ENCODE data around the gene SSH2. TPM values are rescaled to one million over a fixed set of nuclear protein-coding genes. Genes with fewer than 3 reads are reported as not detected.

Gene SSH2
- total RNA-seq, 5 donors from 2014 or later (not counting 1 experiment from before 2014, with no cell fraction given) = 76.2 to 115 (median 82.7) TPM

DNA sequence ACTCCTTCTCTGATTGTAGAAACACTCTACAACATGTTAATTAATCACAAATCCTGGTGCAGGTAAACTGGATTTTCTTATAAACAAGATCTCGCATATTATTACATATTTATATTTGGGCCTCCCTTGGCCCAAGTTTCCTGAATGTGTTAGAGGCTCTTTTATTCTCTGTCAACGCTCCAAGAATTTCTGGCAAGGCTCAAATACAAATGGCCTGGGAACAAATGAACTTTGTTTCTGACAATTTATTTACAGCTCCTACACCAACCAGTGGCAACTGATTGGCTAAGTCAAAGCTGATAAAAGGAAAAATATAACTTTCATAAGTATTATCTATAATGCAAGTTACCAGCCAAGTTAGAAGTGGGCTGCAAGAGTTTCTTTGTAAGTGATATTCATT is 242.4 kb downstream of the SSH2 start:
- H3K4me3 Mint-ChIP-seq = no peak overlapping the region
- H3K4me1 ChIP-seq (ENCODE audit: control insufficient read depth in 1 of 2, extremely low read depth in 1 of 2, insufficient read depth in 2 of 2, low read length in 2 of 2) = peaks cover 0 to 6% of the 10 kb centered on the region in 2 experiments
- H3K36me3 Mint-ChIP-seq = peaks cover 20% of the 10 kb centered on the region
- no peaks in the 10 kb centered on the region for H3K9me3 ChIP-seq
- no peak overlapping the region for H3K27ac ChIP-seq (ENCODE audit: low read length)
- ATAC-seq (replicated peaks in 1 of 4) = no peak
- H3K4me1 Mint-ChIP-seq = peaks cover 25 to 29% (median 27%) of the 10 kb centered on the region in 3 donors
- DNase-seq = no peak
- no peaks in the 10 kb centered on the region for H3K9me3 Mint-ChIP-seq
- ChIA-PET POLR2A (interaction anchor here in 1 of 2 donors (0.7 kb wide), 1 partner anchor 30 kb away, joined by 4 read pairs; no protein-coding TSS in a partner anchor), CTCF (interaction anchor here (0.7 kb wide), 2 partner anchors 25 to 40 kb away, joined by 3 to 4 read pairs; no protein-coding TSS in a partner anchor)
- no CpG with 5 or more reads among the region's 2 CpGs for WGBS (ENCODE audit: insufficient coverage)
- H3K4me3 ChIP-seq (ENCODE audit: control insufficient read depth in 1 of 2, extremely low read depth in 1 of 2, low read length in 1 of 2) = no peak overlapping the region
- H3K27ac Mint-ChIP-seq = peak overlapping the region in 1 of 2 donors; percentile 12
- no peaks in the 10 kb centered on the region for H3K27me3 ChIP-seq (replicated peaks in 1 of 2; ENCODE audit: control insufficient read depth in 2 of 2, extremely low read depth in 1 of 2, insufficient read depth in 2 of 2, low read length in 1 of 2)
- no peaks in the 10 kb centered on the region for H3K27me3 Mint-ChIP-seq
- H3K36me3 ChIP-seq (ENCODE audit: control insufficient read depth in 2 of 2, extremely low read depth in 1 of 2, insufficient read depth in 1 of 2, low read length in 1 of 2) = peaks cover 4 to 47% of the 10 kb centered on the region in 2 donors

DNA sequence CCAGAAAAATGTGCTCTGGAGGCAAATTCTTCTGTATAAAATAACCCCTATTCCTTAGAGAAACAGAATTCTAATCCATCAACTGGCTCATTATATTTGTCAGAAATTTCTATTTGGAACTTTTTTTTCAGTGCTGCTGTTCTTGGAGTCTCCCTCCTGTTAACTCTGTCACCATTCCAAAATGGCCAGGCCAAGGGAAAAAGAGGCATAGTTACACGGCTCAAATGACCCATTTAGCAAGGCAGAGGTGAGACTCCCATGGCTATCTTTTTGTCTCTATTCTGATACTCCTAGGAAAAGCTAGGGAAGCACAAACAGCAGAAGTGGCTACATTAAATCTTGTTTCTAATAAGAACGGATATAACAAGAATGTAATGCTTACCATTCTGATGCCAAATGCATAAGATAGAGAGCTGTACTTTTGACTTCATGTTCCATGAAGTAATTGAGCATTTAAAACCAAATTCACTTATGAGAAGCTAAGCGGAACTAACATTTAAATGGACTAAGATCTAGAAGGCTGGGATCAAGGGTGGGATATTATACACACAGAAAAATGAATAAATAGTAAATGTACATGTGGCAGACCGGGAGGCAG is 242.9 kb downstream of the SSH2 start:
- POLR2A ChIA-PET = interaction anchor here (0.5 to 0.7 kb wide), 2 partner anchors 11 to 29 kb away, joined by 4 read pairs; no protein-coding TSS in a partner anchor
- CTCF ChIA-PET = interaction anchor here (0.7 kb wide), 2 partner anchors 25 to 40 kb away, joined by 3 to 4 read pairs; no protein-coding TSS in a partner anchor

DNA sequence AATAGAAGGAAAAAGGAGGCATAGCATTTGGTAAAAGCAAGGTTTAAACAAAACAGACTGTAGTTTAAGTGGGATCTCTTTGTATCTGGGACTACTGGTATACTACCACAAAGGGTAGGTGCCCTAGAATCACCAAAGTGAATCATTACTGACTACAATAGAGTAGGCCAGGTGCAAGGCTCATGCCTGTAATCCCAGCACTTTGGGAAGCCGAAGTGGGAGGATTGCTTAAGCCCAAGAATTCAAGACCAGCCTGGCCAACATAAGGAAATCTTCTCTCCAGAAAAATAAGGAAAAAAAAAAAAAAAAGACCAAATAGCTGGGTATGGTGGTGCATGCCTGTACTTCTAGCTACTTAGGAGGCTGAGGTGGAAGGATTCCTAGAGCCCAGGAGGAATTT is 246.5 kb downstream of the SSH2 start:
- peaks cover 4 to 59% of the 10 kb centered on the region in 2 donors for H3K36me3 ChIP-seq (ENCODE audit: control insufficient read depth in 2 of 2, extremely low read depth in 1 of 2, insufficient read depth in 1 of 2, low read length in 1 of 2)
- ChIA-PET CTCF (interaction anchor here in 1 of 2 donors (3.0 kb wide), 1 partner anchor 95 kb away, joined by 10 read pairs; no protein-coding TSS in a partner anchor), POLR2A (interaction anchor here (0.6 to 0.7 kb wide), 2 partner anchors 881 to 1150 kb away, joined by 5 to 6 read pairs; no protein-coding TSS in a partner anchor)
- no peak overlapping the region for H3K27ac ChIP-seq (ENCODE audit: low read length)
- H3K4me3 ChIP-seq (ENCODE audit: control insufficient read depth in 1 of 2, extremely low read depth in 1 of 2, low read length in 1 of 2) = no peak overlapping the region
- Mint-ChIP-seq H3K9me3 (no peaks in the 10 kb centered on the region), H3K27me3 (no peaks in the 10 kb centered on the region), H3K4me1 (peaks cover 22 to 24% (median 24%) of the 10 kb centered on the region in 3 donors), H3K36me3 (peaks cover 30% of the 10 kb centered on the region), H3K4me3 (no peak overlapping the region), H3K27ac (peak overlapping the region in 1 of 2 donors; percentile 11)
- ATAC-seq (replicated peaks in 1 of 4) (no peak), DNase-seq (no peak)
- peaks cover 4 to 7% of the 10 kb centered on the region in 2 experiments for H3K4me1 ChIP-seq (ENCODE audit: control insufficient read depth in 1 of 2, extremely low read depth in 1 of 2, insufficient read depth in 2 of 2, low read length in 2 of 2)
- no peaks in the 10 kb centered on the region for H3K9me3 ChIP-seq
- WGBS (ENCODE audit: insufficient coverage) = no CpG with 5 or more reads among the region's 1 CpG
- H3K27me3 ChIP-seq (replicated peaks in 1 of 2; ENCODE audit: control insufficient read depth in 2 of 2, extremely low read depth in 1 of 2, insufficient read depth in 2 of 2, low read length in 1 of 2) = no peaks in the 10 kb centered on the region

More for the DNA sequence above, 242.9 kb downstream of the SSH2 start:
- peaks cover 4 to 6% of the 10 kb centered on the region in 2 experiments for H3K4me1 ChIP-seq (ENCODE audit: control insufficient read depth in 1 of 2, extremely low read depth in 1 of 2, insufficient read depth in 2 of 2, low read length in 2 of 2)
- peak overlapping the region in 1 of 2 donors; percentile 61 for H3K27ac Mint-ChIP-seq
- DNase-seq (no peak), ATAC-seq (replicated peaks in 1 of 4) (no peak)
- no peaks in the 10 kb centered on the region for H3K9me3 Mint-ChIP-seq
- no peaks in the 10 kb centered on the region for H3K27me3 Mint-ChIP-seq
- peaks cover 4 to 46% of the 10 kb centered on the region in 2 donors for H3K36me3 ChIP-seq (ENCODE audit: control insufficient read depth in 2 of 2, extremely low read depth in 1 of 2, insufficient read depth in 1 of 2, low read length in 1 of 2)
- no peaks in the 10 kb centered on the region for H3K9me3 ChIP-seq
- H3K4me1 Mint-ChIP-seq = peaks cover 29 to 30% (median 30%) of the 10 kb centered on the region in 3 donors
- WGBS (ENCODE audit: insufficient coverage) = no CpG with 5 or more reads among the region's 4 CpGs
- H3K4me3 ChIP-seq (ENCODE audit: control insufficient read depth in 1 of 2, extremely low read depth in 1 of 2, low read length in 1 of 2) = no peak overlapping the region
- no peak overlapping the region for H3K4me3 Mint-ChIP-seq
- H3K27ac ChIP-seq (ENCODE audit: low read length) = no peak overlapping the region
- H3K27me3 ChIP-seq (replicated peaks in 1 of 2; ENCODE audit: control insufficient read depth in 2 of 2, extremely low read depth in 1 of 2, insufficient read depth in 2 of 2, low read length in 1 of 2) = no peaks in the 10 kb centered on the region
- H3K36me3 Mint-ChIP-seq = peaks cover 21% of the 10 kb centered on the region

DNA sequence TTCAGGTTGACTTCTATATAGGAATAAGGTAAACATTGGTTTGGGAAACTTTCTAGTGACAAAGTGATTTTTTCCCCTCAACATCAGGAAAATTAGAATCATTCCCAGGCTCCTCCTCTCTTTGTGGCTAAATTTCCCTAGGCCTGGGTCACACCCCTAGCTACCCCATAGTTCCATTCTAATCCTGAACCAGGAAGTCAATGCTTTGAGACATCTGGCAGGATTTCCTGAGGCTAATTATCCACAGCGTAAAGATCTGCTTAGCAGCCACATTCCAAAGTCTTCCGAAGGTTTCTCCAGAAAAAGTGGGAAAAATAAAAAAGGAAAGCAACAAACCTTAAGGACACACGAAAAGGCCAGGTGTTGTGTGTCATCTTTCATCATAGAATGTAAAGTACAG is 247.0 kb downstream of the SSH2 start:
- Mint-ChIP-seq H3K36me3 (peaks cover 30% of the 10 kb centered on the region), H3K4me3 (no peak overlapping the region), H3K9me3 (no peaks in the 10 kb centered on the region), H3K27me3 (no peaks in the 10 kb centered on the region), H3K4me1 (peaks cover 22 to 24% (median 24%) of the 10 kb centered on the region in 3 donors), H3K27ac (peak overlapping the region; percentile 62 to 68)
- H3K4me3 ChIP-seq (ENCODE audit: control insufficient read depth in 1 of 2, extremely low read depth in 1 of 2, low read length in 1 of 2) = no peak overlapping the region
- H3K27me3 ChIP-seq (replicated peaks in 1 of 2; ENCODE audit: control insufficient read depth in 2 of 2, extremely low read depth in 1 of 2, insufficient read depth in 2 of 2, low read length in 1 of 2) = no peaks in the 10 kb centered on the region
- CTCF ChIA-PET = interaction anchor here in 1 of 2 donors (3.0 kb wide), 1 partner anchor 96 kb away, joined by 10 read pairs; no protein-coding TSS in a partner anchor
- WGBS (ENCODE audit: insufficient coverage) = no CpG with 5 or more reads among the region's 3 CpGs
- ATAC-seq (replicated peaks in 1 of 4) = no peak
- POLR2A ChIA-PET = no interaction called here
- DNase-seq = no peak
- no peaks in the 10 kb centered on the region for H3K9me3 ChIP-seq
- no peak overlapping the region for H3K27ac ChIP-seq (ENCODE audit: low read length)
- H3K4me1 ChIP-seq (ENCODE audit: control insufficient read depth in 1 of 2, extremely low read depth in 1 of 2, insufficient read depth in 2 of 2, low read length in 2 of 2) = peaks cover 4 to 7% of the 10 kb centered on the region in 2 experiments
- peaks cover 4 to 57% of the 10 kb centered on the region in 2 donors for H3K36me3 ChIP-seq (ENCODE audit: control insufficient read depth in 2 of 2, extremely low read depth in 1 of 2, insufficient read depth in 1 of 2, low read length in 1 of 2)

DNA sequence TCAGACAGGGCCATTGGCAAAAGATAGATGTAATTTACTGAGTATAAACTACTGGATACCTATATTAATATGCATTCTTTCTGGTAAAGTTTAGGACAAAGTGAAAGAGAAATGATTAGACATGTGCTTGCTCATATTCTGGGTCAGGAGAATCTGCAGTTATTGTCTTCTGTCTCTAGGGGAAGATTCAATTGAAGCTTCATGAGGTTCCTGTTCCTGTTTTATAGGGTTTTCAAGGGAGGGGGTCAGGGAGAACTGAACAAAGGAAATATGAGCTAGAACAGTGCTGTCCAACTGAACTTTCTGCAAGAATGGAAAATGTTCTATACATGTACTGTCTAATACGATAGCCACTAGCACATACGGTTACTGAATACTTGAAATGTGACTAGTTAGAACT is 248.0 kb downstream of the SSH2 start:
- CTCF ChIA-PET = interaction anchor here in 1 of 2 donors (0.5 to 3.0 kb wide), 4 partner anchors 23 to 1811 kb away, joined by 3 to 10 read pairs (median 4); no protein-coding TSS in a partner anchor
- WGBS (ENCODE audit: insufficient coverage) = no CpG with 5 or more reads among the region's 2 CpGs
- no peak overlapping the region for H3K4me3 Mint-ChIP-seq
- H3K36me3 ChIP-seq (ENCODE audit: control insufficient read depth in 2 of 2, extremely low read depth in 1 of 2, insufficient read depth in 1 of 2, low read length in 1 of 2) = peaks cover 4 to 54% of the 10 kb centered on the region in 2 donors
- no peak overlapping the region for H3K4me3 ChIP-seq (ENCODE audit: control insufficient read depth in 1 of 2, extremely low read depth in 1 of 2, low read length in 1 of 2)
- peaks cover 30% of the 10 kb centered on the region for H3K36me3 Mint-ChIP-seq
- peak overlapping the region; percentile 3 for H3K27ac ChIP-seq (ENCODE audit: low read length)
- peak overlapping the region; percentile 60 to 76 for H3K27ac Mint-ChIP-seq
- DNase-seq (peak in 1 of 35 experiments; percentile 27), ATAC-seq (replicated peaks in 1 of 4) (peak in 2 of 4 experiments; percentile 45 to 55)
- peaks cover 22 to 30% (median 29%) of the 10 kb centered on the region in 3 donors for H3K4me1 Mint-ChIP-seq
- no peaks in the 10 kb centered on the region for H3K27me3 ChIP-seq (replicated peaks in 1 of 2; ENCODE audit: control insufficient read depth in 2 of 2, extremely low read depth in 1 of 2, insufficient read depth in 2 of 2, low read length in 1 of 2)
- no peaks in the 10 kb centered on the region for H3K27me3 Mint-ChIP-seq
- POLR2A ChIA-PET = interaction anchor here in 1 of 2 donors (0.5 kb wide), 1 partner anchor 386 kb away, joined by 3 read pairs; no protein-coding TSS in a partner anchor
- no peaks in the 10 kb centered on the region for H3K9me3 ChIP-seq
- H3K9me3 Mint-ChIP-seq = no peaks in the 10 kb centered on the region
- peaks cover 4 to 7% of the 10 kb centered on the region in 2 experiments for H3K4me1 ChIP-seq (ENCODE audit: control insufficient read depth in 1 of 2, extremely low read depth in 1 of 2, insufficient read depth in 2 of 2, low read length in 2 of 2)

DNA sequence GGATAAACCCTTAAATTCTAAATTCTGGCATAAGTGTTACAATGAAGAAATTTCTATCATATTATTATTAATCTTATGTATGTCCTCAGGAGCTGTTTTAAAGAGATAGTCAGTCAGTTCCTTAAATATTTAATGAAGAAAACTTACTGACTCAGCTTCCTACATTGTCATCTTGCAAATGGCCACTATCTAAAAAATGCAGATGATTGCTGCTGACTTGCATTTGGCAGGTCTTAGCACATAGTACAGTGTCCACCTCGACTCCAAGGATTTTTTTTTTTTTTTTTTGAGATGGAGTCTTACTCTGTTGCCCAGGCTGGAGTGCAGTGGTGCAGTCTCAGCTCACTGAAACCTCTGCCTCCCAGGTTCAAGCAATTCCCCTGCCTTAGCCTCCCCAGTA is 252.2 kb downstream of the SSH2 start:
- H3K36me3 ChIP-seq (ENCODE audit: control insufficient read depth in 2 of 2, extremely low read depth in 1 of 2, insufficient read depth in 1 of 2, low read length in 1 of 2) = peaks cover 0 to 61% of the 10 kb centered on the region in 2 donors
- POLR2A ChIA-PET = interaction anchor here in 1 of 2 donors (0.9 kb wide), 1 partner anchor 70 kb away, joined by 3 read pairs; no protein-coding TSS in a partner anchor
- H3K4me3 Mint-ChIP-seq = no peak overlapping the region
- no peaks in the 10 kb centered on the region for H3K9me3 ChIP-seq
- H3K4me3 ChIP-seq (ENCODE audit: control insufficient read depth in 1 of 2, extremely low read depth in 1 of 2, low read length in 1 of 2) = no peak overlapping the region
- CTCF ChIA-PET = interaction anchor here in 1 of 2 donors (0.9 kb wide), 1 partner anchor 102 kb away, joined by 3 read pairs; no protein-coding TSS in a partner anchor
- no peaks in the 10 kb centered on the region for H3K27me3 Mint-ChIP-seq
- H3K4me1 Mint-ChIP-seq = peaks cover 31 to 44% (median 40%) of the 10 kb centered on the region in 3 donors
- H3K9me3 Mint-ChIP-seq = no peaks in the 10 kb centered on the region
- WGBS (ENCODE audit: insufficient coverage) = no CpG with 5 or more reads among the region's 1 CpG
- DNase-seq (no peak), ATAC-seq (replicated peaks in 1 of 4) (no peak)
- no peak overlapping the region for H3K27ac Mint-ChIP-seq
- peaks cover 4 to 18% of the 10 kb centered on the region in 2 experiments for H3K4me1 ChIP-seq (ENCODE audit: control insufficient read depth in 1 of 2, extremely low read depth in 1 of 2, insufficient read depth in 2 of 2, low read length in 2 of 2)
- H3K27me3 ChIP-seq (replicated peaks in 1 of 2; ENCODE audit: control insufficient read depth in 2 of 2, extremely low read depth in 1 of 2, insufficient read depth in 2 of 2, low read length in 1 of 2) = no peaks in the 10 kb centered on the region
- H3K27ac ChIP-seq (ENCODE audit: low read length) = no peak overlapping the region
- peaks cover 35% of the 10 kb centered on the region for H3K36me3 Mint-ChIP-seq
